ENCODE results near the gene POLR1A.

- TF ChIP-seq CTCF (IDR thresholded peaks at IDR 0.05; ENCODE audit: poor library complexity) (no peak), EZH2 (IDR thresholded peaks at IDR 0.05; ENCODE audit: borderline replicate concordance) (no peak), EZH2phosphoT487 (IDR thresholded peaks at IDR 0.05; ENCODE audit: low read depth, severe bottlenecking, unreplicated experiment) (no peak)
Measured at GRCh38 chr2:86002375-86002774, 103.3 kb downstream of the POLR1A start.
